ENCODE measurements around the gene SORL1.

DNA sequence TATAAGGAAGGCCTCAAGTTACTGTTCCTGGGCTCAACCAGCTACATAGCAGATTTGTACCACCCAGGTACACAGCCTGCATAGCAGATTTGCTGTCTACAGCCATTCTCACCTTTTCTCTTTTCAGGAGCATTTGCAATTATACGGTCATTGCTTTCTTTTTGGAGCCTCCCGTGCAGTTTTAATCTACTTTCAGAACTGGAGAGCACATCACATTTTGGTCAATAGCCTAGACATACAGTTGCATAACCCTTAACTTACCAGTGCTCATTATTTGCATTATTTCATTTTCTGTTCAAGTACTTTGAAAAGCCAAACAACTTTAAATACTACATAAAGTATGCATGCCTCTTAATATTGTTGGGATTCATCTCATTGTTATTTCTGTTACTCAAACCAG is 151.2 kb downstream of the SORL1 start:
- TF ChIP-seq, protein P1, sequence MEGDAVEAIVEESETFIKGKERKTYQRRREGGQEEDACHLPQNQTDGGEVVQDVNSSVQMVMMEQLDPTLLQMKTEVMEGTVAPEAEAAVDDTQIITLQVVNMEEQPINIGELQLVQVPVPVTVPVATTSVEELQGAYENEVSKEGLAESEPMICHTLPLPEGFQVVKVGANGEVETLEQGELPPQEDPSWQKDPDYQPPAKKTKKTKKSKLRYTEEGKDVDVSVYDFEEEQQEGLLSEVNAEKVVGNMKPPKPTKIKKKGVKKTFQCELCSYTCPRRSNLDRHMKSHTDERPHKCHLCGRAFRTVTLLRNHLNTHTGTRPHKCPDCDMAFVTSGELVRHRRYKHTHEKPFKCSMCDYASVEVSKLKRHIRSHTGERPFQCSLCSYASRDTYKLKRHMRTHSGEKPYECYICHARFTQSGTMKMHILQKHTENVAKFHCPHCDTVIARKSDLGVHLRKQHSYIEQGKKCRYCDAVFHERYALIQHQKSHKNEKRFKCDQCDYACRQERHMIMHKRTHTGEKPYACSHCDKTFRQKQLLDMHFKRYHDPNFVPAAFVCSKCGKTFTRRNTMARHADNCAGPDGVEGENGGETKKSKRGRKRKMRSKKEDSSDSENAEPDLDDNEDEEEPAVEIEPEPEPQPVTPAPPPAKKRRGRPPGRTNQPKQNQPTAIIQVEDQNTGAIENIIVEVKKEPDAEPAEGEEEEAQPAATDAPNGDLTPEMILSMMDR (IDR thresholded peaks at IDR 0.05; ENCODE audit: control extremely low read depth in 1 of 3, insufficient read depth in 1 of 3, low read depth in 1 of 3, low read length in 3 of 3): no peak
- TF ChIP-seq SIN3A (conservative IDR thresholded peaks at IDR 0.05 in 1 of 2, IDR thresholded peaks at IDR 0.05 in 1 of 2; ENCODE audit: low read depth in 1 of 2, low read length in 2 of 2): no peak
- TF ChIP-seq, protein P2, sequence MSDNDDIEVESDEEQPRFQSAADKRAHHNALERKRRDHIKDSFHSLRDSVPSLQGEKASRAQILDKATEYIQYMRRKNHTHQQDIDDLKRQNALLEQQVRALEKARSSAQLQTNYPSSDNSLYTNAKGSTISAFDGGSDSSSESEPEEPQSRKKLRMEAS (IDR thresholded peaks at IDR 0.05): no peak
- no peak for TF ChIP-seq SRF (IDR thresholded peaks at IDR 0.05; ENCODE audit: low read depth, low read length)

All from H1 (cell line).